ENCODE measurements around the gene GLOD5.

GRCh38 chrX:48784726-48785125 is 23.2 kb downstream of the GLOD5 start:
- TF ChIP-seq ZNF274 (IDR thresholded peaks at IDR 0.05; ENCODE audit: low read depth, low read length) (no peak), YY1 (IDR thresholded peaks at IDR 0.05; ENCODE audit: insufficient read depth, insufficient read length) (no peak)

All from NT2/D1 (cell line).